Hepatocyte (in vitro differentiated cells): ENCODE measurements around the gene PARP8. TPM values are rescaled to one million over a fixed set of nuclear protein-coding genes. Genes with fewer than 3 reads are reported as not detected.

ENCODE experiments used
- DNase-seq: peaks from one replicate; pipeline ENCODE4 v3.0.0-alpha.2; 2016; ENCODE audit warnings: low spot score
- H2AFZ ChIP-seq: fragments of 200-600 bp; sonication (generic); 2 replicates; pipeline ENCODE4 v1.6.0; 2016; ENCODE audit warnings: antibody characterized with exemption, mild to moderate bottlenecking
- H3K27ac ChIP-seq: fragments of 200-600 bp; sonication (generic); 2 replicates; pipeline ENCODE4 v1.5.1; 2016; ENCODE audit warnings: mild to moderate bottlenecking
- H3K27me3 ChIP-seq: fragments of 200-600 bp; sonication (generic); 2 replicates; pipeline ENCODE4 v1.6.1; 2016
- H3K36me3 ChIP-seq: fragments of 200-600 bp; sonication (generic); replicated peaks from 2 replicates; pipeline ENCODE4 v1.5.1; 2016; ENCODE audit warnings: low read depth; ENCODE audit not compliant: insufficient read depth
- H3K4me1 ChIP-seq: fragments of 200-600 bp; sonication (generic); 2 replicates; pipeline ENCODE4 v1.5.1; 2016; ENCODE audit warnings: mild to moderate bottlenecking, moderate library complexity; ENCODE audit not compliant: insufficient read depth
- H3K4me2 ChIP-seq: fragments of 200-600 bp; sonication (generic); 2 replicates; pipeline ENCODE4 v1.6.0; 2016
- H3K4me3 ChIP-seq: fragments of 200-600 bp; sonication (generic); 2 replicates; pipeline ENCODE4 v1.5.1; 2016; ENCODE audit warnings: mild to moderate bottlenecking
- H3K79me2 ChIP-seq: fragments of 200-600 bp; sonication (generic); 2 replicates; pipeline ENCODE4 v1.6.0; 2017; ENCODE audit warnings: mild to moderate bottlenecking
- H3K9me2 ChIP-seq: fragments of 200-600 bp; sonication (generic); replicated peaks from 2 replicates; pipeline ENCODE4 v1.6.0; 2017; ENCODE audit warnings: mild to moderate bottlenecking; ENCODE audit not compliant: insufficient read depth
- H3K9me3 ChIP-seq: fragments of 200-600 bp; sonication (generic); 2 replicates; pipeline ENCODE4 v1.5.1; 2016; ENCODE audit warnings: low read depth, mild to moderate bottlenecking
- H4K20me1 ChIP-seq: fragments of 200-600 bp; sonication (generic); 2 replicates; pipeline ENCODE4 v1.6.0; 2016; ENCODE audit warnings: mild to moderate bottlenecking; ENCODE audit not compliant: insufficient read depth, poor library complexity, severe bottlenecking
- CTCF ChIP-seq: fragments of 200-600 bp; sonication (generic); IDR thresholded peaks from 2 replicates; pipeline ENCODE4 v1.5.1; 2016; ENCODE audit warnings: antibody characterized with exemption, mild to moderate bottlenecking; ENCODE audit not compliant: poor library complexity
- EZH2 ChIP-seq: fragments of 200-600 bp; sonication (generic); IDR thresholded peaks from 2 replicates; pipeline ENCODE4 v1.6.1; 2016; ENCODE audit warnings: antibody characterized with exemption, mild to moderate bottlenecking, borderline replicate concordance
- EZH2phosphoT487 ChIP-seq: fragments of 200-600 bp; sonication (generic); IDR thresholded peaks from one replicate; pipeline ENCODE4 v1.6.1; 2018; ENCODE audit warnings: antibody characterized with exemption, mild to moderate bottlenecking, low read depth, moderate library complexity; ENCODE audit not compliant: unreplicated experiment, severe bottlenecking
- WGBS: methylation state at CpG from one replicate; pipeline ENCODE4 v1.1.6; 2016; ENCODE audit warnings: low lambda C conversion rate; ENCODE audit errors: missing lambda C conversion rate; 5-methylcytosine and 5-hydroxymethylcytosine counted together
- polyA plus RNA-seq: library from polyadenylated mRNA; unstranded; fragments of >200 nt; fragmentation: Nextera tagmentation; extraction: Ambion mirVana; gene quantifications from 2 replicates; pipeline ENCODE4 v1.2.1, GENCODE V29; 2016
- total RNA-seq: library from RNA; depleted of rRNA; stranded (reverse); fragments of >200 nt; gene quantifications from 2 replicates; pipeline ENCODE4 v1.2.3, GENCODE V29; 2014

Gene PARP8
- total and polyA plus RNA-seq, 2 experiments from 2014 or later, result 11.9 to 18.0 TPM

- TF ChIP-seq CTCF (no peak), EZH2phosphoT487 (no peak), EZH2 (no peak)
- Histone ChIP-seq H3K9me3 (no peaks in the 10 kb centered on the region), H3K4me3 (no peak overlapping the region), H3K27ac (no peak overlapping the region), H2AFZ (no peak overlapping the region), H4K20me1 (no peaks in the 10 kb centered on the region), H3K4me2 (no peak overlapping the region), H3K36me3 (no peaks in the 10 kb centered on the region), H3K9me2 (no peaks in the 10 kb centered on the region), H3K4me1 (no peaks in the 10 kb centered on the region), H3K27me3 (no peaks in the 10 kb centered on the region), H3K79me2 (no peaks in the 10 kb centered on the region)
- no peak for DNase-seq
Measured at GRCh38 chr5:50839472-50839871, 173.0 kb downstream of the PARP8 start.

- Histone ChIP-seq H3K4me3 (no peak overlapping the region), H3K9me3 (no peaks in the 10 kb centered on the region), H3K79me2 (no peaks in the 10 kb centered on the region), H3K27me3 (no peaks in the 10 kb centered on the region), H3K9me2 (no peaks in the 10 kb centered on the region), H3K4me2 (no peak overlapping the region), H2AFZ (no peak overlapping the region), H4K20me1 (no peaks in the 10 kb centered on the region), H3K4me1 (no peaks in the 10 kb centered on the region), H3K27ac (no peak overlapping the region), H3K36me3 (no peaks in the 10 kb centered on the region)
- no peak for DNase-seq
- TF ChIP-seq EZH2phosphoT487 (no peak), CTCF (no peak)
Measured at GRCh38 chr5:50843091-50843490, 176.7 kb downstream of the PARP8 start.

- TF ChIP-seq EZH2 (no peak), EZH2phosphoT487 (no peak), CTCF (no peak)
- no peaks in the 10 kb centered on the region for H3K36me3 ChIP-seq
- H3K27ac ChIP-seq, result no peak overlapping the region
- DNase-seq, result no peak
- H3K4me1 ChIP-seq, result no peaks in the 10 kb centered on the region
- H3K9me2 ChIP-seq, result no peaks in the 10 kb centered on the region
- peak overlapping the region; percentile 5 for H3K4me2 ChIP-seq
- H3K79me2 ChIP-seq, result no peaks in the 10 kb centered on the region
- no peaks in the 10 kb centered on the region for H4K20me1 ChIP-seq
- H3K4me3 ChIP-seq, result no peak overlapping the region
- WGBS, result 64% methylated on average over 2 of the region's 2 CpGs
- H2AFZ ChIP-seq, result no peak overlapping the region
- no peaks in the 10 kb centered on the region for H3K9me3 ChIP-seq
- H3K27me3 ChIP-seq, result no peaks in the 10 kb centered on the region
Measured at GRCh38 chr5:50846261-50846660, 179.8 kb downstream of the PARP8 start.

GRCh38 chr5:50849554-50849953 is 183.1 kb downstream of the PARP8 start:
- no peak overlapping the region for H3K4me2 ChIP-seq
- TF ChIP-seq CTCF, result no peak
- no peak for TF ChIP-seq EZH2phosphoT487
- TF ChIP-seq EZH2, result no peak
- DNase-seq, result no peak
- no peaks in the 10 kb centered on the region for H3K36me3 ChIP-seq
- H4K20me1 ChIP-seq, result no peaks in the 10 kb centered on the region
- H3K27ac ChIP-seq, result no peak overlapping the region
- H3K9me3 ChIP-seq, result no peaks in the 10 kb centered on the region
- H2AFZ ChIP-seq, result no peak overlapping the region
- H3K9me2 ChIP-seq, result no peaks in the 10 kb centered on the region
- no peak overlapping the region for H3K4me3 ChIP-seq
- WGBS, result 64% methylated on average over 3 of the region's 3 CpGs
- H3K79me2 ChIP-seq, result no peaks in the 10 kb centered on the region
- no peaks in the 10 kb centered on the region for H3K27me3 ChIP-seq
- H3K4me1 ChIP-seq, result no peaks in the 10 kb centered on the region
